ENCODE data around the gene PEX11G. TPM values are rescaled to one million over a fixed set of nuclear protein-coding genes. Genes with fewer than 3 reads are reported as not detected.

Gene PEX11G
- total and polyA plus RNA-seq, 2 donors from 2014 or later: 7.8 to 20.8 TPM

- H3K9me3 ChIP-seq (ENCODE audit: control insufficient read depth in 2 of 3, insufficient read depth in 1 of 3, low read length in 3 of 3): no peaks in the 10 kb centered on the region
- intact Hi-C loops (cut with DNase I): no loop called here
- no peak overlapping the region for H3K4me3 ChIP-seq (ENCODE audit: low read length in 3 of 3)
- no peak overlapping the region for H3K27ac ChIP-seq (ENCODE audit: low read depth in 2 of 2, low read length in 2 of 2)
- H3K27me3 ChIP-seq (ENCODE audit: control insufficient read depth, insufficient read depth, low read length): no peaks in the 10 kb centered on the region
- FAIRE-seq (no peak), DNase-seq (no peak)
- H3K36me3 ChIP-seq (ENCODE audit: control insufficient read depth in 2 of 3, insufficient read depth in 3 of 3, low read length in 3 of 3): peaks cover 3 to 27% (median 23%) of the 10 kb centered on the region in 3 donors
- no peak for TF ChIP-seq CTCF (IDR thresholded peaks at IDR 0.05; ENCODE audit: borderline replicate concordance, extremely low read depth, insufficient read depth)
- H3K9ac ChIP-seq (ENCODE audit: low read length in 3 of 3): no peak overlapping the region
- H3K4me1 ChIP-seq (ENCODE audit: control insufficient read depth in 2 of 3, insufficient read depth in 2 of 3, low read depth in 1 of 3, low read length in 3 of 3): no peaks in the 10 kb centered on the region
These were observed 47.2 kb downstream of the PEX11G start for GRCh38 chr19:7441468-7442146.

- no peak for FAIRE-seq
- no peak overlapping the region for H3K27ac ChIP-seq (ENCODE audit: low read depth in 2 of 2, low read length in 2 of 2)
- H3K9me3 ChIP-seq (ENCODE audit: control insufficient read depth in 2 of 3, insufficient read depth in 1 of 3, low read length in 3 of 3): no peaks in the 10 kb centered on the region
- H3K4me1 ChIP-seq (ENCODE audit: control insufficient read depth in 2 of 3, insufficient read depth in 2 of 3, low read depth in 1 of 3, low read length in 3 of 3): no peaks in the 10 kb centered on the region
- intact Hi-C loops (cut with DNase I): no loop called here
- H3K9ac ChIP-seq (ENCODE audit: low read length in 3 of 3): no peak overlapping the region
- DNase-seq: no peak
- H3K4me3 ChIP-seq (ENCODE audit: low read length in 3 of 3): no peak overlapping the region
- peaks cover 3 to 26% (median 18%) of the 10 kb centered on the region in 3 donors for H3K36me3 ChIP-seq (ENCODE audit: control insufficient read depth in 2 of 3, insufficient read depth in 3 of 3, low read length in 3 of 3)
- no peaks in the 10 kb centered on the region for H3K27me3 ChIP-seq (ENCODE audit: control insufficient read depth, insufficient read depth, low read length)
- TF ChIP-seq CTCF (IDR thresholded peaks at IDR 0.05; ENCODE audit: borderline replicate concordance, extremely low read depth, insufficient read depth): no peak
These were observed 48.5 kb downstream of the PEX11G start for GRCh38 chr19:7440188-7440975.

- FAIRE-seq (no peak), DNase-seq (no peak)
- H3K27ac ChIP-seq (ENCODE audit: low read depth in 2 of 2, low read length in 2 of 2): no peak overlapping the region
- no peak overlapping the region for H3K4me3 ChIP-seq (ENCODE audit: low read length in 3 of 3)
- H3K9me3 ChIP-seq (ENCODE audit: control insufficient read depth in 2 of 3, insufficient read depth in 1 of 3, low read length in 3 of 3): no peaks in the 10 kb centered on the region
- no peak overlapping the region for H3K9ac ChIP-seq (ENCODE audit: low read length in 3 of 3)
- intact Hi-C loops (cut with DNase I): no loop called here
- peaks cover 0 to 2% (median 0%) of the 10 kb centered on the region in 3 donors for H3K36me3 ChIP-seq (ENCODE audit: control insufficient read depth in 2 of 3, insufficient read depth in 3 of 3, low read length in 3 of 3)
- no peak for TF ChIP-seq CTCF (IDR thresholded peaks at IDR 0.05; ENCODE audit: borderline replicate concordance, extremely low read depth, insufficient read depth)
- no peaks in the 10 kb centered on the region for H3K4me1 ChIP-seq (ENCODE audit: control insufficient read depth in 2 of 3, insufficient read depth in 2 of 3, low read depth in 1 of 3, low read length in 3 of 3)
- no peaks in the 10 kb centered on the region for H3K27me3 ChIP-seq (ENCODE audit: control insufficient read depth, insufficient read depth, low read length)
These were observed 53.2 kb downstream of the PEX11G start for GRCh38 chr19:7435586-7435985.
